HG03025 (cell line): Measurements from ENCODE around the gene TEX29.

Experiments used
- ATAC-seq: cut with Tn5 transposase; IDR thresholded peaks from one replicate; pipeline ENCODE4 v1.9.1; 2021; ENCODE audit warnings: mild to moderate bottlenecking, moderate library complexity; ENCODE audit not compliant: unreplicated experiment, low FRiP score

TEX29 gene

GRCh38 chr13:111319998-111320911, at the start of gene TEX29:
TEX29 (plus strand) TSS chr13:111320642; CDS start chr13:111320891, 249 bp downstream.
- ATAC-seq = no peak

- ATAC-seq = no peak
Observed at GRCh38 chr13:111270765-111271698, 49.4 kb upstream of the TEX29 start.

GRCh38 chr13:111272117-111272516, 48.3 kb upstream of the TEX29 start:
- ATAC-seq = no peak

- no peak for ATAC-seq
Observed at GRCh38 chr13:111275382-111275781, 45.1 kb upstream of the TEX29 start.

- ATAC-seq = no peak
Observed at GRCh38 chr13:111275995-111276618, 44.3 kb upstream of the TEX29 start.

- no peak for ATAC-seq
Observed at GRCh38 chr13:111278258-111278657, 42.2 kb upstream of the TEX29 start.

GRCh38 chr13:111278743-111279652, 41.4 kb upstream of the TEX29 start:
- ATAC-seq = no peak

GRCh38 chr13:111280226-111280625, 40.2 kb upstream of the TEX29 start:
- ATAC-seq = no peak

GRCh38 chr13:111280681-111281585, 39.5 kb upstream of the TEX29 start:
- ATAC-seq = no peak

GRCh38 chr13:111281751-111282311, 38.6 kb upstream of the TEX29 start:
- ATAC-seq = no peak

GRCh38 chr13:111282425-111282824, 38.0 kb upstream of the TEX29 start:
- ATAC-seq = no peak

GRCh38 chr13:111282997-111283396, 37.4 kb upstream of the TEX29 start:
- ATAC-seq = no peak

GRCh38 chr13:111283457-111283856, 37.0 kb upstream of the TEX29 start:
- no peak for ATAC-seq

GRCh38 chr13:111283991-111284390, 36.5 kb upstream of the TEX29 start:
- no peak for ATAC-seq

- ATAC-seq = no peak
Observed at GRCh38 chr13:111284565-111284964, 35.9 kb upstream of the TEX29 start.

- ATAC-seq = no peak
Observed at GRCh38 chr13:111286162-111286561, 34.3 kb upstream of the TEX29 start.

- no peak for ATAC-seq
Observed at GRCh38 chr13:111286749-111287148, 33.7 kb upstream of the TEX29 start.

- no peak for ATAC-seq
Observed at GRCh38 chr13:111287201-111287600, 33.2 kb upstream of the TEX29 start.
